Activated naive CD8-positive, alpha-beta T cell treated with anti-CD3 and anti-CD28 coated beads, Interleukin-2, amount 50 U/mL, for 16 hours (primary cell): ENCODE results near the gene CXCR5.

Experiments used
- DNase-seq: peaks from one replicate; pipeline ENCODE4 v3.0.0-alpha.2; 2020; ENCODE audit warnings: low read depth, low spot score

CXCR5 gene

GRCh38 chr11:118912742-118913410 lies 29.2 kb downstream of the CXCR5 start:
- DNase-seq, result no peak

GRCh38 chr11:118913411-118914125 lies 29.9 kb downstream of the CXCR5 start:
- no peak for DNase-seq

- DNase-seq, result no peak
Measured at GRCh38 chr11:118914178-118914918, 30.7 kb downstream of the CXCR5 start.

- DNase-seq, result no peak
Measured at GRCh38 chr11:118914987-118915386, 31.3 kb downstream of the CXCR5 start.

GRCh38 chr11:118915396-118915795 lies 31.7 kb downstream of the CXCR5 start:
- no peak for DNase-seq

- no peak for DNase-seq
Measured at GRCh38 chr11:118915941-118916841, 32.5 kb downstream of the CXCR5 start.

- no peak for DNase-seq
Measured at GRCh38 chr11:118916842-118917388, 33.2 kb downstream of the CXCR5 start.

GRCh38 chr11:118917481-118918127 lies 33.9 kb downstream of the CXCR5 start:
- DNase-seq, result no peak

- DNase-seq, result no peak
Measured at GRCh38 chr11:118918128-118918685, 34.5 kb downstream of the CXCR5 start.

- no peak for DNase-seq
Measured at GRCh38 chr11:118918686-118919280, 35.1 kb downstream of the CXCR5 start.

GRCh38 chr11:118921121-118921928 lies 37.6 kb downstream of the CXCR5 start:
- DNase-seq, result no peak

GRCh38 chr11:118921929-118922744 lies 38.4 kb downstream of the CXCR5 start:
- no peak for DNase-seq

- DNase-seq, result no peak
Measured at GRCh38 chr11:118922745-118923627, 39.3 kb downstream of the CXCR5 start.

GRCh38 chr11:118923721-118924587 lies 40.3 kb downstream of the CXCR5 start:
- no peak for DNase-seq

- DNase-seq, result no peak
Measured at GRCh38 chr11:118924591-118925585, 41.2 kb downstream of the CXCR5 start.
